ENCODE results near the gene TPSAB1. TPM values are rescaled to one million over a fixed set of nuclear protein-coding genes. Genes with fewer than 3 reads are reported as not detected.

The TPSAB1 gene
- total and polyA plus RNA-seq, 2 donors (not counting 3 experiments of a cell fraction or from before 2014, with no cell fraction given): not detected

GRCh38 chr16:1258906-1259759, 18.6 kb downstream of the TPSAB1 start:
- FAIRE-seq: no peak
- intact Hi-C loops (cut with micrococcal nuclease) (no loop called here), dilution Hi-C loops (cut with MboI; ENCODE audit: extremely low pct_ligation_motif_present, low sequenced_read_pairs) (no loop called here)
- H3K4me2 ChIP-seq (ENCODE audit: insufficient read depth, low read length): no peak overlapping the region
- no peaks in the 10 kb centered on the region for H3K4me1 ChIP-seq (ENCODE audit: control insufficient read depth, extremely low read depth, insufficient read depth, low read length)
- H3K27ac ChIP-seq (ENCODE audit: insufficient read depth, low read depth, low read length): no peak overlapping the region
- no peaks in the 10 kb centered on the region for H3K79me2 ChIP-seq (ENCODE audit: control insufficient read depth, insufficient read depth, low read length)
- peaks cover 21 to 25% of the 10 kb centered on the region in 2 experiments for H3K27me3 ChIP-seq (ENCODE audit: control insufficient read depth in 2 of 2, insufficient read depth in 2 of 2, low read length in 2 of 2)
- POLR2A ChIA-PET: no interaction called here
- no peaks in the 10 kb centered on the region for H4K20me1 ChIP-seq (replicated peaks; ENCODE audit: control insufficient read depth, extremely low read depth, insufficient read depth, low read length)
- no peaks in the 10 kb centered on the region for H3K9me1 ChIP-seq (replicated peaks; ENCODE audit: control insufficient read depth, extremely low read depth, insufficient read depth, low read length)
- no peak overlapping the region for H2AFZ ChIP-seq (ENCODE audit: low read depth, low read length)
- H3K9me3 ChIP-seq (replicated peaks; ENCODE audit: control insufficient read depth, insufficient read depth, low read length): no peaks in the 10 kb centered on the region
- no TSS peak for BruUV-seq (replicated peaks)
- no peak overlapping the region for H3K4me3 ChIP-seq (replicated peaks in 1 of 3; ENCODE audit: insufficient read depth in 1 of 3, low read depth in 1 of 3, low read length in 3 of 3)
- TF ChIP-seq, protein P1, sequence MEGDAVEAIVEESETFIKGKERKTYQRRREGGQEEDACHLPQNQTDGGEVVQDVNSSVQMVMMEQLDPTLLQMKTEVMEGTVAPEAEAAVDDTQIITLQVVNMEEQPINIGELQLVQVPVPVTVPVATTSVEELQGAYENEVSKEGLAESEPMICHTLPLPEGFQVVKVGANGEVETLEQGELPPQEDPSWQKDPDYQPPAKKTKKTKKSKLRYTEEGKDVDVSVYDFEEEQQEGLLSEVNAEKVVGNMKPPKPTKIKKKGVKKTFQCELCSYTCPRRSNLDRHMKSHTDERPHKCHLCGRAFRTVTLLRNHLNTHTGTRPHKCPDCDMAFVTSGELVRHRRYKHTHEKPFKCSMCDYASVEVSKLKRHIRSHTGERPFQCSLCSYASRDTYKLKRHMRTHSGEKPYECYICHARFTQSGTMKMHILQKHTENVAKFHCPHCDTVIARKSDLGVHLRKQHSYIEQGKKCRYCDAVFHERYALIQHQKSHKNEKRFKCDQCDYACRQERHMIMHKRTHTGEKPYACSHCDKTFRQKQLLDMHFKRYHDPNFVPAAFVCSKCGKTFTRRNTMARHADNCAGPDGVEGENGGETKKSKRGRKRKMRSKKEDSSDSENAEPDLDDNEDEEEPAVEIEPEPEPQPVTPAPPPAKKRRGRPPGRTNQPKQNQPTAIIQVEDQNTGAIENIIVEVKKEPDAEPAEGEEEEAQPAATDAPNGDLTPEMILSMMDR (IDR thresholded peaks at IDR 0.05; ENCODE audit: extremely low read depth in 1 of 2, insufficient read depth in 1 of 2, low read depth in 1 of 2, low read length in 2 of 2): no peak
- peak; percentile 27 for TF ChIP-seq EZH2 (IDR thresholded peaks at IDR 0.05; ENCODE audit: borderline replicate concordance, low read depth, low read length, severe bottlenecking)
- H3K9ac ChIP-seq (replicated peaks; ENCODE audit: extremely low read depth, insufficient read depth, low read length): no peak overlapping the region
- CTCF ChIA-PET: no interaction called here
- no peaks in the 10 kb centered on the region for H3K36me3 ChIP-seq (ENCODE audit: control insufficient read depth in 2 of 2, extremely low read depth in 1 of 2, insufficient read depth in 2 of 2, low read length in 2 of 2)
- DNase-seq (ENCODE audit: low read depth, low spot score): no peak

- Histone ChIP-seq H3K9me1 (replicated peaks; ENCODE audit: control insufficient read depth, extremely low read depth, insufficient read depth, low read length) (no peaks in the 10 kb centered on the region), H3K4me3 (replicated peaks in 1 of 3; ENCODE audit: insufficient read depth in 1 of 3, low read depth in 1 of 3, low read length in 3 of 3) (no peak overlapping the region), H4K20me1 (replicated peaks; ENCODE audit: control insufficient read depth, extremely low read depth, insufficient read depth, low read length) (no peaks in the 10 kb centered on the region), H3K4me2 (ENCODE audit: insufficient read depth, low read length) (no peak overlapping the region), H3K36me3 (ENCODE audit: control insufficient read depth in 2 of 2, extremely low read depth in 1 of 2, insufficient read depth in 2 of 2, low read length in 2 of 2) (no peaks in the 10 kb centered on the region), H3K79me2 (ENCODE audit: control insufficient read depth, insufficient read depth, low read length) (no peaks in the 10 kb centered on the region), H3K27me3 (ENCODE audit: control insufficient read depth in 2 of 2, insufficient read depth in 2 of 2, low read length in 2 of 2) (peaks cover 21 to 25% of the 10 kb centered on the region in 2 experiments), H3K9me3 (replicated peaks; ENCODE audit: control insufficient read depth, insufficient read depth, low read length) (no peaks in the 10 kb centered on the region), H3K4me1 (ENCODE audit: control insufficient read depth, extremely low read depth, insufficient read depth, low read length) (no peaks in the 10 kb centered on the region), H3K27ac (ENCODE audit: insufficient read depth, low read depth, low read length) (no peak overlapping the region), H2AFZ (ENCODE audit: low read depth, low read length) (no peak overlapping the region), H3K9ac (replicated peaks; ENCODE audit: extremely low read depth, insufficient read depth, low read length) (no peak overlapping the region)
- BruUV-seq (replicated peaks): no TSS peak
- ChIA-PET CTCF (no interaction called here), POLR2A (no interaction called here)
- TF ChIP-seq EZH2 (IDR thresholded peaks at IDR 0.05; ENCODE audit: borderline replicate concordance, low read depth, low read length, severe bottlenecking) (no peak), GATA2 (IDR thresholded peaks at IDR 0.05; ENCODE audit: insufficient read depth, insufficient read length, low read depth, low read length) (no peak), FOS (IDR thresholded peaks at IDR 0.05; ENCODE audit: borderline replicate concordance, insufficient read depth, low read length) (no peak), POLR2A (IDR thresholded peaks at IDR 0.05; ENCODE audit: low read depth, low read length) (no peak), POLR2AphosphoS5 (IDR thresholded peaks at IDR 0.05; ENCODE audit: insufficient read depth, low read depth, low read length) (no peak), MYC (IDR thresholded peaks at IDR 0.05; ENCODE audit: low read depth, low read length) (no peak), JUN (IDR thresholded peaks at IDR 0.05; ENCODE audit: borderline replicate concordance, insufficient read depth, insufficient read length, low read depth) (no peak)
- TF ChIP-seq, protein P1 (IDR thresholded peaks at IDR 0.05; ENCODE audit: extremely low read depth in 1 of 2, insufficient read depth in 1 of 2, low read depth in 1 of 2, low read length in 2 of 2): no peak
- TF ChIP-seq, protein P2, sequence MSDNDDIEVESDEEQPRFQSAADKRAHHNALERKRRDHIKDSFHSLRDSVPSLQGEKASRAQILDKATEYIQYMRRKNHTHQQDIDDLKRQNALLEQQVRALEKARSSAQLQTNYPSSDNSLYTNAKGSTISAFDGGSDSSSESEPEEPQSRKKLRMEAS (IDR thresholded peaks at IDR 0.05; ENCODE audit: insufficient read depth, insufficient read length): no peak
- no peak for FAIRE-seq
- dilution Hi-C loops (cut with MboI; ENCODE audit: extremely low pct_ligation_motif_present, low sequenced_read_pairs): no loop called here
- intact Hi-C loops (cut with micrococcal nuclease): no loop called here
- no peak for DNase-seq (ENCODE audit: low read depth, low spot score)
These were observed 19.2 kb downstream of the TPSAB1 start for GRCh38 chr16:1259760-1260068.
